HG02588 (cell line): ENCODE measurements around the gene RPS27L.
"Not testable (repeated sequence)": the region's sequence is repeated elsewhere in the genome, so short reads cannot be mapped to it uniquely, and the experiment has no call there.

Source experiments
- ATAC-seq: cut with Tn5 transposase; IDR thresholded peaks from one replicate; pipeline ENCODE4 v1.9.1; 2021; ENCODE audit warnings: mild to moderate bottlenecking, moderate library complexity; ENCODE audit not compliant: unreplicated experiment

The RPS27L gene

GRCh38 chr15:63103416-63103815, 53.9 kb downstream of the RPS27L start:
- ATAC-seq, result no peak

- ATAC-seq, result not testable (repeated sequence)
Observed at GRCh38 chr15:63099581-63099980, 57.7 kb downstream of the RPS27L start.

- not testable (repeated sequence) for ATAC-seq
Observed at GRCh38 chr15:63098901-63099300, 58.4 kb downstream of the RPS27L start.
